HG03521 (cell line): ENCODE results near the gene CELA3A.
A peak's percentile ranks its signal among the peaks of the same experiment; 100 is the strongest.

Experiments used
- ATAC-seq: cut with Tn5 transposase; IDR thresholded peaks from one replicate; pipeline ENCODE4 v1.9.1; 2021; ENCODE audit warnings: mild to moderate bottlenecking, moderate library complexity; ENCODE audit not compliant: unreplicated experiment

The CELA3A gene

GRCh38 chr1:22045604-22046228 is 44.3 kb downstream of the CELA3A start:
- no peak for ATAC-seq

- ATAC-seq: no peak
Observed at GRCh38 chr1:22048351-22049192, 47.1 kb downstream of the CELA3A start.

DNA sequence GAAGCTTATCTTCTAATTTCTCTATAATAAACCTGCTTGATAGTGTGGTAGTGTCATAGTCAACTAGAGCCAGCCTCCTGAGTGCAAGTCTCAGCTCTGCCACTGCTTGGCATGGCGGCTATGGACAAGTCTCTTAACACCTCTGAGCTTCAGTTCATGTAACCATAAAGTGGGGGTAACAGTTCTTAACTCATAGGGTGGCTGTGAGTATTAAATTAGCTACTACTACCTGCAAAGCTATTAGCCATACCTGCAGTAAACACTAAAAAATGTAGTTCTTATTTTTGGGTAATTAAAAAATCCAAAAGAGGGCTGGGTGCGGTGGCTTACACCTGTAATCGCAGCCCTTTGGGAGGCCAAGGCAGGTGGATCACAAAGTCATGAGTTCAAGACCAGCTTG is 48.9 kb downstream of the CELA3A start:
- ATAC-seq: no peak

GRCh38 chr1:22051607-22052114 is 50.2 kb downstream of the CELA3A start:
- ATAC-seq: no peak

DNA sequence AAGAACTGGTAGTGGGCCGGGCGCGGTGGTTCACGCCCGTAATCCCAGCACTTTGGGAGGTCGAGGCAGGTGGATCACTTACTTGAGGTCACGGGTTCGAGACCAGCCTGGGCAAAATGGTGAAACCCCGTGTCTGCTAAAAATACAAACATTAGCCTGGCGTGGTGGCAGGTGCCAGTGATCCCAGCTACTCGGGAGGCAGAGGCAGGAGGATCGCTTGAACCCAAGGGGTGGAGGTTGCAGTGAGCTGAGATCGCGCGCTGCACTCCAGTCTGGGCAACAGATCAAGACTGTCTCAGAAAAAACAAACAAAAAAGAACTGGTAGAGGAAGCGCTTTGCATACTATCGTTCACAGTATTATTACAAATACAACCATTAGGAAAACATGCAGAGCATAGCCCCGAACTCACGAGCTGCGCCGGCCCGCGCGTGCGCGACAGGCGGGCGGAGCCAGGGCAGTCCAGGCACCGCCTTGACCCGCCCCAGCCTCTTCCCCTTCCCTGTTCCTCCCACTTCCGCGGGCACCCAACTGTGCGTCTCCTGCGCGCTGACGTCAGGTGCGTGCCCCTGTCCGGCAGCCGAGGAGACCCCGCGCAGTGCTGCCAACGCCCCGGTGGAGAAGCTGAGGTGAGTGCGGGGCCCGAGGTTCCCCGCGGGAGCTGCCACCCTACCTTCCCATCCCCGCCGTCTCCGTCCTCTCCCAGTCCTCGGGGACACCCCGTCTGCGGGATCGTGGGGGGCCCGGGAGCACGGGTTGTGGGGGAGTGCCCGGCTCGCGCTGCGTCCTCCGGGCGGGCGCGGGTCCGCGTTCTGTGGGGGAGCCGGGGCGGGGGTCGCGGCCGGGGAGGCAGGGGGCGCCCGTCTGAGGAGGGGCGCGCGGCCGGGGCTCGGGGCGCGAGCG is 50.9 kb downstream of the CELA3A start, which contains the start of gene CDC42:
TSS of gene CDC42 (plus strand) at position 595 of the 902 bp plus-strand sequence. CDS start 25,770 bp downstream, outside the sequence.
- ATAC-seq: peak; percentile 88

GRCh38 chr1:22053017-22053860 is 51.8 kb downstream of the CELA3A start:
- ATAC-seq: peak; percentile 46

DNA sequence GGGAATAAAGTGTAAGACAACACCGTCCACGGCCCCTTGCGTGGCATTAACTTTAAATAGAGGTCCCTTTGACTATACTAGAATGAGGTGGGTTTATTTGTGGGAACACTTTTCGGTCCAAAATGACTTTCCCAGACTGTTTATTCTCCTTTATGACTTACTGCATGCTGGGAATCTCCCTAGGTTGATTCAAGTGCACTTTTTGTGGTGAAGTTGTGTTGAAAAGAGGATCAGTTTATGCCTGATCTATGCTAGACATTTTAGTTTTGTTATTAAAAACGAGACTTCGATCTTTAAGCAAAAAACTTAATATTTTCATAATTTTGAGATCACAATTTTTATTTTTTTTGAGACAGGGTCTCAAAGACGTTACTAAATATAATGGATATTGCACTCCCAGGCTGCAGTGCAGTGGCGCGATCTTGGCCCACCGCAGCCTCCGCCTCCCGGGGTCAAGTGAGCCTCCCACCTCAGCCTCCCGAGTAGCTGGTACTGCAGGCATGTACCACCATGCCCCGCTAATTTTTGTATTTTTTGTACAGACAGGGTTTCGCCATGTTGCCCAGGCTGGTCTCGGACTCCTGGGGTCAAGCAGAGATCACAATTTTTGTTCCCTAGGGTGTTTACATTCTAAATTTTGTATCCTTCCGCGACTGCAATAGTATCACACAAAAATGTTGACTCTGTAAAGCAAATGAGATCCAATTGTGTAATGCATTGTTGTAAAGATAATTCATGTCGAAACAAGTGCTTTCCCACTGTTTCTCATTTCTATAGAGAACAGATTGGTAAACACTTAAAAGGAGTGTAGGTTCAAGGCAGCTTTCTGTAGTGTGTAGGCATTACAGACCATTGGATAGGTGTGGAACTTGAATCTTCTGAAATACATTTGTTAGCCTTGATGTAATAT is 52.7 kb downstream of the CELA3A start:
- no peak for ATAC-seq

DNA sequence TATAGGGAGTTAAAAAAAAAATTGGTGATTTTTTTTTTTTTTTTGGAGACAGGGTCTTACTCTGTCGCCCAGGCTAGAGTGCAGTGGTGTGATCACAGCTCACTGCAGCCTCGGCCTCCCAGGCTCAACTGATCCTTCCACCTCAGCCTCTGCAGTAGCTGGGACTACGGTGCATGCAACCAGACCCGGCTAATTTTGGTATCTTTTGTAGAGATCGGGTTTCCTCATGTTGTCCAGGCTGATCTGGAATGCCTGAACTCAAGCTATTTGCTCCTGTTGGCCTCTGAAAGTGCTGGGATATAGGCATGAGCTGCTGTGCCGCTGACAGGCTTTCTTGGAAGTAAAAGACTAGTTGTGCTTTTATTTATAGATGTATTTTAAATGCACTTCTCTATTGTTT is 54.0 kb downstream of the CELA3A start:
- no peak for ATAC-seq

- no peak for ATAC-seq
Observed at GRCh38 chr1:22056043-22056442, 54.6 kb downstream of the CELA3A start.

DNA sequence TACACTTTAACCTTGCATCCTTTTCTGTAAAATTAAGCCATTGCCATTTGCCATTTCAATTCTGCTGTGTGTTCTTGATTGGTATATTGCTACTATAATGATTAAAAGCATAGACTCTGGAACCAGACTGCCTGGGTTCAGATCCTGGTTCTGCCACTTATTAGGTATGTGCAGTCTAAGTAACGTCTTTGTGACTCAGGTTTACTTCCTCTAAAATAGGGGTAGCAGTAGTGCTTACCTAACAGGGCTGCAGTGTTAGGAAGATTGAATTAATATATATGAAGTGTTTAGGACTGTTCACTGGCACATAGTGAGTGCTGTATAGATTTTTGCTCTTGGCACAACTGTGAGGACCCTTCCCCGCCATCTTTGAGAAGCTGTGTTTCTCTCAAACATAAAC is 55.5 kb downstream of the CELA3A start:
- no peak for ATAC-seq

DNA sequence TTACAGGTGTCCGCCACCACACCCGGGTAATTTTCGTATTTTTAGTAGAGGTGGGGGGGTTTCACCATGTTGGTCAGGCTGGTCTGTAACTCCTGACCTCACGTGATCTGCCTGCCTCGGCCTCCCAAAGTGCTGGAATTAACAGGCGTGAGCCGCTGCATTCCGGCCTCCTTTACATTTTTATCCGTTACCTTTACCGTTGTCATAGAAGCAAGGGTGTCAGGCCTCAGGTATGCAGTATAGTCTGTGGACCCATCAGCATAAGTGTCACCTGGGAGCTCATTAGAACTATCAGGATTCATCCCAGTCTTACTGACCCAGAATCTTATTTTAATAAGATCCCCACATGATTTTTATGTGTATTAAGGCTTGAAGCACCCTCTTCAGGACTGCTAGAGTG is 56.4 kb downstream of the CELA3A start:
- ATAC-seq: no peak
